ENCODE results near the gene SPATA17. TPM values are rescaled to one million over a fixed set of nuclear protein-coding genes. Genes with fewer than 3 reads are reported as not detected.

Gene SPATA17
- total and polyA plus RNA-seq, 2 experiments from 2014 or later, result 1.2 to 3.5 TPM

DNA sequence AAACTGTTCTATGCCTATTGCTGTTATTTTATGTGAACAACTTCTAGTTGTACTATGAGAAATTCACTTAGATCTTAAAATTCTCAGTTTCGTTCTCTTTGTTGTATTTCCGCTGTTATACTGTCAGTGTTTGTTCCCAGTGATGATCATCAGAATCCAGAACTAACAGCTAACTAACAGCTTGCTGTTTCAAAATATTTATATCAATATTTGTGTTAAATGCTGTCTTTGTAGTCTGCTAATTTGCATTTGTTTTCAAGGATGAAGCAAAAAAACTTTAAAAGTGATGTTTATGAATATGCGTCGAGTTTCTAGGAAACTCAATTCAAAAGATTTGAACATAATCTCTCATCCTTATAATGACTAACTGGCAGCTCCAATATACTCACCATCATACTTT lies 84.5 kb downstream of the SPATA17 start:
- H3K36me3 Mint-ChIP-seq (ENCODE audit: low read depth), result no peaks in the 10 kb centered on the region
- H3K27ac ChIP-seq (ENCODE audit: low read depth), result no peak overlapping the region
- no peak overlapping the region for H3K4me3 Mint-ChIP-seq
- no peak overlapping the region for H3K27ac Mint-ChIP-seq
- ATAC-seq (no peak), DNase-seq (ENCODE audit: low spot score) (no peak)
- peaks cover 4% of the 10 kb centered on the region; the same call in 2 of the 3 replicates for H3K4me1 Mint-ChIP-seq
- peaks cover 2% of the 10 kb centered on the region for H3K27me3 Mint-ChIP-seq (ENCODE audit: insufficient read depth, low read depth, poor library complexity)
- H3K9me2 ChIP-seq (ENCODE audit: insufficient read depth), result no peaks in the 10 kb centered on the region
- no peak overlapping the region for H3K4me2 ChIP-seq
- no peaks in the 10 kb centered on the region for H3K27me3 ChIP-seq (ENCODE audit: insufficient read depth)
- H3K4me1 ChIP-seq (ENCODE audit: insufficient read depth), result no peaks in the 10 kb centered on the region
- no peaks in the 10 kb centered on the region for H4K20me1 ChIP-seq (replicated peaks; ENCODE audit: insufficient read depth)
- H3K79me2 ChIP-seq (replicated peaks; ENCODE audit: insufficient read depth), result no peaks in the 10 kb centered on the region
- H2AFZ ChIP-seq, result no peak overlapping the region
- no peaks in the 10 kb centered on the region for H3K9me3 Mint-ChIP-seq
- H3F3A ChIP-seq (replicated peaks; ENCODE audit: low read depth), result no peaks in the 10 kb centered on the region
- 0 out of 2 replicates have a peak, but pooled peaks cover 3% of the 10 kb centered on the region for H3K36me3 ChIP-seq (ENCODE audit: insufficient read depth)
- no peak overlapping the region for H3K4me3 ChIP-seq
- TF ChIP-seq JUNB (IDR thresholded peaks at IDR 0.05; ENCODE audit: unreplicated experiment), result no peak
- TF ChIP-seq CREB1 (CRISPR knock-in tag; IDR thresholded peaks at IDR 0.05; ENCODE audit: low read depth), result no peak
- TF ChIP-seq ZNF114 (CRISPR knock-in tag; IDR thresholded peaks at IDR 0.05), result no peak
- no peak for TF ChIP-seq EZH2phosphoT487 (IDR thresholded peaks at IDR 0.05; ENCODE audit: unreplicated experiment)
- TF ChIP-seq EZH2 (IDR thresholded peaks at IDR 0.05; ENCODE audit: low read depth, unreplicated experiment), result no peak
- TF ChIP-seq NANOG (IDR thresholded peaks at IDR 0.05; ENCODE audit: borderline replicate concordance), result no peak
- TF ChIP-seq, protein P1, sequence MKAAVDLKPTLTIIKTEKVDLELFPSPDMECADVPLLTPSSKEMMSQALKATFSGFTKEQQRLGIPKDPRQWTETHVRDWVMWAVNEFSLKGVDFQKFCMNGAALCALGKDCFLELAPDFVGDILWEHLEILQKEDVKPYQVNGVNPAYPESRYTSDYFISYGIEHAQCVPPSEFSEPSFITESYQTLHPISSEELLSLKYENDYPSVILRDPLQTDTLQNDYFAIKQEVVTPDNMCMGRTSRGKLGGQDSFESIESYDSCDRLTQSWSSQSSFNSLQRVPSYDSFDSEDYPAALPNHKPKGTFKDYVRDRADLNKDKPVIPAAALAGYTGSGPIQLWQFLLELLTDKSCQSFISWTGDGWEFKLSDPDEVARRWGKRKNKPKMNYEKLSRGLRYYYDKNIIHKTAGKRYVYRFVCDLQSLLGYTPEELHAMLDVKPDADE (IDR thresholded peaks at IDR 0.05), result no peak
- TF ChIP-seq, protein P2, sequence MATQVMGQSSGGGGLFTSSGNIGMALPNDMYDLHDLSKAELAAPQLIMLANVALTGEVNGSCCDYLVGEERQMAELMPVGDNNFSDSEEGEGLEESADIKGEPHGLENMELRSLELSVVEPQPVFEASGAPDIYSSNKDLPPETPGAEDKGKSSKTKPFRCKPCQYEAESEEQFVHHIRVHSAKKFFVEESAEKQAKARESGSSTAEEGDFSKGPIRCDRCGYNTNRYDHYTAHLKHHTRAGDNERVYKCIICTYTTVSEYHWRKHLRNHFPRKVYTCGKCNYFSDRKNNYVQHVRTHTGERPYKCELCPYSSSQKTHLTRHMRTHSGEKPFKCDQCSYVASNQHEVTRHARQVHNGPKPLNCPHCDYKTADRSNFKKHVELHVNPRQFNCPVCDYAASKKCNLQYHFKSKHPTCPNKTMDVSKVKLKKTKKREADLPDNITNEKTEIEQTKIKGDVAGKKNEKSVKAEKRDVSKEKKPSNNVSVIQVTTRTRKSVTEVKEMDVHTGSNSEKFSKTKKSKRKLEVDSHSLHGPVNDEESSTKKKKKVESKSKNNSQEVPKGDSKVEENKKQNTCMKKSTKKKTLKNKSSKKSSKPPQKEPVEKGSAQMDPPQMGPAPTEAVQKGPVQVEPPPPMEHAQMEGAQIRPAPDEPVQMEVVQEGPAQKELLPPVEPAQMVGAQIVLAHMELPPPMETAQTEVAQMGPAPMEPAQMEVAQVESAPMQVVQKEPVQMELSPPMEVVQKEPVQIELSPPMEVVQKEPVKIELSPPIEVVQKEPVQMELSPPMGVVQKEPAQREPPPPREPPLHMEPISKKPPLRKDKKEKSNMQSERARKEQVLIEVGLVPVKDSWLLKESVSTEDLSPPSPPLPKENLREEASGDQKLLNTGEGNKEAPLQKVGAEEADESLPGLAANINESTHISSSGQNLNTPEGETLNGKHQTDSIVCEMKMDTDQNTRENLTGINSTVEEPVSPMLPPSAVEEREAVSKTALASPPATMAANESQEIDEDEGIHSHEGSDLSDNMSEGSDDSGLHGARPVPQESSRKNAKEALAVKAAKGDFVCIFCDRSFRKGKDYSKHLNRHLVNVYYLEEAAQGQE (IDR thresholded peaks at IDR 0.05; ENCODE audit: unreplicated experiment), result no peak
- TF ChIP-seq, protein P3, sequence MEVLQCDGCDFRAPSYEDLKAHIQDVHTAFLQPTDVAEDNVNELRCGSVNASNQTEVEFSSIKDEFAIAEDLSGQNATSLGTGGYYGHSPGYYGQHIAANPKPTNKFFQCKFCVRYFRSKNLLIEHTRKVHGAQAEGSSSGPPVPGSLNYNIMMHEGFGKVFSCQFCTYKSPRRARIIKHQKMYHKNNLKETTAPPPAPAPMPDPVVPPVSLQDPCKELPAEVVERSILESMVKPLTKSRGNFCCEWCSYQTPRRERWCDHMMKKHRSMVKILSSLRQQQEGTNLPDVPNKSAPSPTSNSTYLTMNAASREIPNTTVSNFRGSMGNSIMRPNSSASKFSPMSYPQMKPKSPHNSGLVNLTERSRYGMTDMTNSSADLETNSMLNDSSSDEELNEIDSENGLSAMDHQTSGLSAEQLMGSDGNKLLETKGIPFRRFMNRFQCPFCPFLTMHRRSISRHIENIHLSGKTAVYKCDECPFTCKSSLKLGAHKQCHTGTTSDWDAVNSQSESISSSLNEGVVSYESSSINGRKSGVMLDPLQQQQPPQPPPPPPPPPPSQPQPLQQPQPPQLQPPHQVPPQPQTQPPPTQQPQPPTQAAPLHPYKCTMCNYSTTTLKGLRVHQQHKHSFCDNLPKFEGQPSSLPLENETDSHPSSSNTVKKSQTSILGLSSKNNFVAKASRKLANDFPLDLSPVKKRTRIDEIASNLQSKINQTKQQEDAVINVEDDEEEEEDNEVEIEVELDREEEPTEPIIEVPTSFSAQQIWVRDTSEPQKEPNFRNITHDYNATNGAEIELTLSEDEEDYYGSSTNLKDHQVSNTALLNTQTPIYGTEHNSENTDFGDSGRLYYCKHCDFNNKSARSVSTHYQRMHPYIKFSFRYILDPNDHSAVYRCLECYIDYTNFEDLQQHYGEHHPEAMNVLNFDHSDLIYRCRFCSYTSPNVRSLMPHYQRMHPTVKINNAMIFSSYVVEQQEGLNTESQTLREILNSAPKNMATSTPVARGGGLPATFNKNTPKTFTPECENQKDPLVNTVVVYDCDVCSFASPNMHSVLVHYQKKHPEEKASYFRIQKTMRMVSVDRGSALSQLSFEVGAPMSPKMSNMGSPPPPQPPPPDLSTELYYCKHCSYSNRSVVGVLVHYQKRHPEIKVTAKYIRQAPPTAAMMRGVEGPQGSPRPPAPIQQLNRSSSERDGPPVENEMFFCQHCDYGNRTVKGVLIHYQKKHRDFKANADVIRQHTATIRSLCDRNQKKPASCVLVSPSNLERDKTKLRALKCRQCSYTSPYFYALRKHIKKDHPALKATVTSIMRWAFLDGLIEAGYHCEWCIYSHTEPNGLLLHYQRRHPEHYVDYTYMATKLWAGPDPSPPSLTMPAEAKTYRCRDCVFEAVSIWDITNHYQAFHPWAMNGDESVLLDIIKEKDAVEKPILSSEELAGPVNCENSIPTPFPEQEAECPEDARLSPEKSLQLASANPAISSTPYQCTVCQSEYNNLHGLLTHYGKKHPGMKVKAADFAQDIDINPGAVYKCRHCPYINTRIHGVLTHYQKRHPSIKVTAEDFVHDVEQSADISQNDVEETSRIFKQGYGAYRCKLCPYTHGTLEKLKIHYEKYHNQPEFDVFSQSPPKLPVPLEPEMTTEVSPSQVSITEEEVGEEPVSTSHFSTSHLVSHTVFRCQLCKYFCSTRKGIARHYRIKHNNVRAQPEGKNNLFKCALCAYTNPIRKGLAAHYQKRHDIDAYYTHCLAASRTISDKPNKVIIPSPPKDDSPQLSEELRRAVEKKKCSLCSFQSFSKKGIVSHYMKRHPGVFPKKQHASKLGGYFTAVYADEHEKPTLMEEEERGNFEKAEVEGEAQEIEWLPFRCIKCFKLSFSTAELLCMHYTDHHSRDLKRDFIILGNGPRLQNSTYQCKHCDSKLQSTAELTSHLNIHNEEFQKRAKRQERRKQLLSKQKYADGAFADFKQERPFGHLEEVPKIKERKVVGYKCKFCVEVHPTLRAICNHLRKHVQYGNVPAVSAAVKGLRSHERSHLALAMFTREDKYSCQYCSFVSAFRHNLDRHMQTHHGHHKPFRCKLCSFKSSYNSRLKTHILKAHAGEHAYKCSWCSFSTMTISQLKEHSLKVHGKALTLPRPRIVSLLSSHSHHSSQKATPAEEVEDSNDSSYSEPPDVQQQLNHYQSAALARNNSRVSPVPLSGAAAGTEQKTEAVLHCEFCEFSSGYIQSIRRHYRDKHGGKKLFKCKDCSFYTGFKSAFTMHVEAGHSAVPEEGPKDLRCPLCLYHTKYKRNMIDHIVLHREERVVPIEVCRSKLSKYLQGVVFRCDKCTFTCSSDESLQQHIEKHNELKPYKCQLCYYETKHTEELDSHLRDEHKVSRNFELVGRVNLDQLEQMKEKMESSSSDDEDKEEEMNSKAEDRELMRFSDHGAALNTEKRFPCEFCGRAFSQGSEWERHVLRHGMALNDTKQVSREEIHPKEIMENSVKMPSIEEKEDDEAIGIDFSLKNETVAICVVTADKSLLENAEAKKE (CRISPR knock-in tag; IDR thresholded peaks at IDR 0.05), result no peak
- no peak for TF ChIP-seq ZNF331 (CRISPR knock-in tag; IDR thresholded peaks at IDR 0.05; ENCODE audit: low read depth)
- TF ChIP-seq, protein P4, sequence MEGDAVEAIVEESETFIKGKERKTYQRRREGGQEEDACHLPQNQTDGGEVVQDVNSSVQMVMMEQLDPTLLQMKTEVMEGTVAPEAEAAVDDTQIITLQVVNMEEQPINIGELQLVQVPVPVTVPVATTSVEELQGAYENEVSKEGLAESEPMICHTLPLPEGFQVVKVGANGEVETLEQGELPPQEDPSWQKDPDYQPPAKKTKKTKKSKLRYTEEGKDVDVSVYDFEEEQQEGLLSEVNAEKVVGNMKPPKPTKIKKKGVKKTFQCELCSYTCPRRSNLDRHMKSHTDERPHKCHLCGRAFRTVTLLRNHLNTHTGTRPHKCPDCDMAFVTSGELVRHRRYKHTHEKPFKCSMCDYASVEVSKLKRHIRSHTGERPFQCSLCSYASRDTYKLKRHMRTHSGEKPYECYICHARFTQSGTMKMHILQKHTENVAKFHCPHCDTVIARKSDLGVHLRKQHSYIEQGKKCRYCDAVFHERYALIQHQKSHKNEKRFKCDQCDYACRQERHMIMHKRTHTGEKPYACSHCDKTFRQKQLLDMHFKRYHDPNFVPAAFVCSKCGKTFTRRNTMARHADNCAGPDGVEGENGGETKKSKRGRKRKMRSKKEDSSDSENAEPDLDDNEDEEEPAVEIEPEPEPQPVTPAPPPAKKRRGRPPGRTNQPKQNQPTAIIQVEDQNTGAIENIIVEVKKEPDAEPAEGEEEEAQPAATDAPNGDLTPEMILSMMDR (conservative IDR thresholded peaks at IDR 0.05; ENCODE audit: low read depth in 2 of 2), result no peak
